Skin epidermis (tissue), 12 donors: ENCODE data around the gene SLC22A23.
A peak's percentile ranks its signal among the peaks of the same experiment; 100 is the strongest.

Experiments
- H3K27ac ChIP-seq, 21 experiments: fragments of 200-600 bp; sonication (generic) in 11 of 21; one replicate each; pipeline ENCODE4 v1.5.0; 2020; ENCODE audit warnings: mild to moderate bottlenecking in 3 of 21, inconsistent platforms in 2 of 21, moderate library complexity in 2 of 21
- H3K4me3 ChIP-seq, 7 experiments: fragments of 200-600 bp; sonication (generic) in 2 of 7; one replicate each; pipeline ENCODE4 v1.5.0; 2020; ENCODE audit warnings: inconsistent platforms in 2 of 7, mild to moderate bottlenecking in 2 of 7, moderate library complexity in 1 of 7

The SLC22A23 gene

DNA sequence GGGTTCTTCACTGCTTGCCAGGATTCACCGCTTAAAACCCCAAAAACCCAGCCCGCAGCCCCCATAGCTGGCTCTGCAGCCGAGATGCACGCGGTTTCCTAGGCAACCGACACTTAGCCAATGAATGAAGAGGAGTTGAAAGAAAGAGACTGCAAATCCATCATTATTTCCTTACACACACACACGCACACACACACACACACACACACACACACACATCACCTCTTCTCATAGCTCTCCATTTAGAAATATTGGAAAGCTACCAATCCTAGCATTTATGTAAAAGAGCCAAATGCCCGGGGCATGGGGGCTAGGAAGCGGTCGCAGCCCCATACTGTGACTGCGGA, 226.0 kb downstream of the SLC22A23 start:
- peak overlapping the region in 8 of 21 experiments; percentile 12 to 74 (median 70) for H3K27ac ChIP-seq
- H3K4me3 ChIP-seq: peak overlapping the region; percentile 27 to 43 (median 31)

- no peak overlapping the region for H3K4me3 ChIP-seq
- no peak overlapping the region for H3K27ac ChIP-seq
Measured at GRCh38 chr6:3230256-3230882, 226.5 kb downstream of the SLC22A23 start.

GRCh38 chr6:3229566-3230178, 227.2 kb downstream of the SLC22A23 start:
- Histone ChIP-seq H3K4me3 (peak overlapping the region in 1 of 7 experiments; percentile 32), H3K27ac (no peak overlapping the region)

DNA sequence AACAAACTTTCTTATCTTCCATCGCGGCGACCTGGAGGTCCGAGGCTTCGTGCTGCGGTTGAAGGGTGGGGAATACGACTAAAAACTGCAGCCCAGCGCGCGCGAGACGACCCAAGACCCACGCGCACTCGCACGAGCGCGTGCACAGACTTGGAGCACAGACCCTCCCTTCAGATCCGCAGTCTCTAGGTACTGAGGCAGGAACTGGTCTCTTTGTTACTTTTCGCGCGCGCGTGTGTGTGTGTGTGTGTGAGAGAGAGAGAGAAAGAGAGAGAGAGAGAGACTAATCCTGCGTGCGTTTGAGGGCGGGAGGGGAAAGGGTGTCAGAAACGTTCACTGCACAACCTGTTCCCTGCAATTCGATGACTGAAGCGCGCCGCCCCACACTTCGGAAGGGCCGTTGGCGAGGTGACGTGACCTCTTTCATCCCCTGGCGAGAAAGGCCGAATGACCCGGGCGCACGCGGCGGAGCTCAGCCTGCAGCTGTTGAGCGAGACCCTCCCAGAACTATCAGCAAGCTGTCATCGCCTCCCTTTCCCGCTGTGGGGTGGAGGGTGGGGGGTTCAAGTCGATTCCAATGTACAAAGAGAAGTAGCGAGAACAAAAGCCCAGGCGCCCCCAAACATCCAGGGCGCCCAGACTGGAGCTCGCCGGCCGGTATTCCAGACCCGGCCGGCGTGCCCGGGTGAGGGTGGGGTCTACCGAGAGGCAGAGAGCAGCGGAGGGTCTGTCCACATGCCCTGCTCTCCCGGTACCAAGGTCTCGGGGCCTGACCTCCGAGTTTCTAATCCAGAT, 227.9 kb downstream of the SLC22A23 start:
- H3K27ac ChIP-seq: no peak overlapping the region
- H3K4me3 ChIP-seq: peak overlapping the region in 2 of 7 experiments; percentile 8 to 32

GRCh38 chr6:3228046-3228671, 228.7 kb downstream of the SLC22A23 start:
- Histone ChIP-seq H3K4me3 (peak overlapping the region in 2 of 7 experiments; percentile 8 to 32), H3K27ac (no peak overlapping the region)

DNA sequence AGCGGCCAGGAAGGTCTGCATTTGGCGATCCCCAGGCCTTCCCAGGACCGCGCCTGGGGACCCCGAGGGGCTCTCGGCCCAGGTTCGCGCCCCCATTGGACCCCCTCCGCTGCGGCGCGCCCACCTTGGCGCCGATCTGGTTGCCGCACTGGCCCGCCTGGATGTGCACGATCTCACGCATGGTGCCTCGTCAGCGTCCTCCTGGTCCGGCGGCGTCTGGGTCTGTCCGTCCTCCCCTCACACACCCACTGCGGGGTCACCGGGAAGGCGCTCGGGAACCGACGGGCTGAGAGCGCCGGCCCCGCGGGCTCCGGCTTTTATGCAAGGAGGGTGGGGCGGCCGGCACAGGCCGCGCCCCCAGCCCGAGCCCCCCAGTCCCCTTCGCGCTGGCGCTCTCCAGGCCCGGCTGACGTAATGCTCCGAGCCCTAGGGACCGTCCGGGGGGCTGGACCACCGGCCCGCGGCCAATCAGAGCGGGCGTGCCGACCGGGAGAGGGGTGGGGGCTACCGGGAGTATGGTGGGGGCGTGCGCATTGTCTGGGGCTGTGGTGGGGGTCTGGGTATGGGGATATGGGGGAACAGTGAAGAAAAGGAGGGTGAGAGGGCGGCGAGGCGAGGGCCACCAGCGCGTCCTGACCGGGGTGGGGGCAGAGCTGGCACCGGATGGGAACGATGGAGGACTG, 229.3 kb downstream of the SLC22A23 start, which contains the start of gene TUBB2B:
TUBB2B (minus strand) TSS at position 291 of the 683 bp plus-strand sequence; CDS start at position 181, 110 bp downstream.
- Histone ChIP-seq H3K4me3 (peak within 1 kb of the TSS; percentile 11 to 32 (median 17)), H3K27ac (peak within 1 kb of the TSS in 1 of 21 experiments; percentile 13)

DNA sequence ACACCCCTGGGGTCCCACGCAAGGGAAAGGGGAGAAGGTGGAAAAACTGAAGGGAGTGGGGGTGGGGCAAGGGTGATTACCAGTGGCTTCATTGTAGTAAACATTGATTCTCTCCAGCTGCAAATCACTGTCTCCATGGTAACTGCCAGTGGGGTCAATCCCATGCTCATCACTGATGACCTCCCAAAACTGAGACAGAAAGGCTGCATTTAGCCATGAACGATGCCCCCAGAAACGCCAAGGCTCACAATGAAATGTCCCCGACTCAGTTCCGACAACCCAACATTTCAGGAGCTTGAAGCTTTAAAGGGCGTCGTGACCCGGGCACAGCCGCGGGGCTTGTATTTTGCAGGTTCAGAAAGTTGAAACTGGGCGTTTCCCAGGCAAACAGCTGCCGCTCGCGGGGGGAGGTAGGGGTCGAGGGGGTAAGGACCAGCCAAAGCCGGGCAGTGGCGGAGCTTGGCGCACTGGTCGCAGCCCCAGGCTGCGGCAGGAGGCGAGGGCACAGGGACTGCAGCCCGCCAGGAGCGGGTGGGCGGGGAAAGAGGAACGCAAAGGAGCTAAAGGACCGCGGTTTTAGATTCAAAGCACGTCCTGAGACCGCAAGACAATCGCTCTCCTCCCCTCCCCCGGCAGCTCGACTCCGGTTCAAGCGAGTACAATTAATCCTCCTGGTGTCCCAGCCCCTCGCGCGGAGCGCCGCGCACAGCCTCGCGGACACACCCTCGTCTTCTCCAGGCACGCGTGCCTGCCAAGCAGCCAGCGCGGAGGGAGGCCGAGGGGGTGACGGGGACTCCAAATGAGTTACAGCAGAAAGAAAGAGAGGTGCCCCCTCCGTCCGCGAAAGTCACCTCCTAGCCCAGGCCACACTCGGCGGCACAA, 230.1 kb downstream of the SLC22A23 start:
- Histone ChIP-seq H3K4me3 (peak overlapping the region; percentile 11 to 32 (median 17)), H3K27ac (peak overlapping the region in 1 of 21 experiments; percentile 13)

- Histone ChIP-seq H3K4me3 (no peak overlapping the region), H3K27ac (no peak overlapping the region)
Measured at GRCh38 chr6:3226042-3226441, 230.8 kb downstream of the SLC22A23 start.

- Histone ChIP-seq H3K4me3 (no peak overlapping the region), H3K27ac (no peak overlapping the region)
Measured at GRCh38 chr6:3222506-3223038, 234.3 kb downstream of the SLC22A23 start.

DNA sequence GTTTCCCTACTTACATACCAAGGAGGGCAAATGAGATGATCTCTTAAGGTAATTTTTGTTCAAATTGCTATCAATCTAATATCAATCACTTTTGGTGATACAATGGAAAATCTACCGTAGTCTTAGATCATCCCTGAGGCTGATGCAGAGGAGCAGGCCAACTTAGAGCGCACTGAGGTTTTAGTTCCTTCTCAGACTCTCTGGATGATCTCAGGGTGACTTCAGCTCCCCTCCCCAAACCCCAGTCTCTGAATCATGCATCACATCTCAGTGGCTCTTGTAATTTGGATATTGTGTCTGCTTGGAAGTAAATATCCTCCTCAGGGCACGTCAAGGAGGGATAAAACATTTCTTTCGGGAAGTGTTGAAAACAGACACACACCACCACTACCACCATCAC, 235.3 kb downstream of the SLC22A23 start:
- Histone ChIP-seq H3K4me3 (no peak overlapping the region), H3K27ac (no peak overlapping the region)

- Histone ChIP-seq H3K27ac (no peak overlapping the region), H3K4me3 (no peak overlapping the region)
Measured at GRCh38 chr6:3220366-3220765, 236.5 kb downstream of the SLC22A23 start.
